Cardiac fibroblast (primary cell): ENCODE measurements around the gene SH2B3.

ENCODE experiments used
- DNase-seq, 2 donors: peaks; one replicate each; pipeline versions ENCODE4 v3.0.0 to v3.0.0-alpha.2; 2010; ENCODE audit warnings: low read depth in 2 of 2
- H3K4me3 ChIP-seq, 2 donors: replicated peaks in 1 of 2; 1 replicate in 1 of 2; 2 replicates in 1 of 2; pipeline ENCODE4 v1.5.1; 2011; ENCODE audit warnings: low read depth in 2 of 2, low read length in 2 of 2, mild to moderate bottlenecking in 2 of 2, moderate library complexity in 1 of 2
- TF ChIP-seq, protein P1 (sequence below): IDR thresholded peaks from one replicate; pipeline ENCODE4 v1.5.1; 2011; ENCODE audit warnings: low read depth, mild to moderate bottlenecking, low read length, inconsistent platforms

SH2B3 gene

GRCh38 chr12:111467092-111467856 lies 61.6 kb downstream of the SH2B3 start:
- TF ChIP-seq, protein P1, sequence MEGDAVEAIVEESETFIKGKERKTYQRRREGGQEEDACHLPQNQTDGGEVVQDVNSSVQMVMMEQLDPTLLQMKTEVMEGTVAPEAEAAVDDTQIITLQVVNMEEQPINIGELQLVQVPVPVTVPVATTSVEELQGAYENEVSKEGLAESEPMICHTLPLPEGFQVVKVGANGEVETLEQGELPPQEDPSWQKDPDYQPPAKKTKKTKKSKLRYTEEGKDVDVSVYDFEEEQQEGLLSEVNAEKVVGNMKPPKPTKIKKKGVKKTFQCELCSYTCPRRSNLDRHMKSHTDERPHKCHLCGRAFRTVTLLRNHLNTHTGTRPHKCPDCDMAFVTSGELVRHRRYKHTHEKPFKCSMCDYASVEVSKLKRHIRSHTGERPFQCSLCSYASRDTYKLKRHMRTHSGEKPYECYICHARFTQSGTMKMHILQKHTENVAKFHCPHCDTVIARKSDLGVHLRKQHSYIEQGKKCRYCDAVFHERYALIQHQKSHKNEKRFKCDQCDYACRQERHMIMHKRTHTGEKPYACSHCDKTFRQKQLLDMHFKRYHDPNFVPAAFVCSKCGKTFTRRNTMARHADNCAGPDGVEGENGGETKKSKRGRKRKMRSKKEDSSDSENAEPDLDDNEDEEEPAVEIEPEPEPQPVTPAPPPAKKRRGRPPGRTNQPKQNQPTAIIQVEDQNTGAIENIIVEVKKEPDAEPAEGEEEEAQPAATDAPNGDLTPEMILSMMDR = no peak
- no peak overlapping the region for H3K4me3 ChIP-seq

DNA sequence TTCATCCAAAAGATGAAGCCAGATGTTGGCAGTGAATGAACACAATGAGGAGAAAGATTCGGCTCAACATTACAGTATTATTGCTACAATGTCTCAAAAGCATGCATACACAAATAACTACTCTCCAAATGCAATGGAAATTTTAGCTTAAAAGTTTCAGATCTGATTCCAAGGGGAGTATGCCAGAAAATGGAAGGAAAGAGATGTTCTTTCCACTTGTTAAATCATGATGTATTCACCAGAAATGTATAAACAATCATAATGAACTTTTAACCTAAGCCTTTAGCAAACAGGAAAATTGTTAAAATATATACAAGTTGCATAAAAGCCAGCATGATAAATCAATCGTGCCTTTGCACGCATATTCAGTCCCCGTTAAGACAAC lies 62.1 kb downstream of the SH2B3 start:
- H3K4me3 ChIP-seq = no peak overlapping the region
- no peak for DNase-seq
- TF ChIP-seq, protein P1 = no peak

More at GRCh38 chr12:111467092-111467856, 61.6 kb downstream of the SH2B3 start:
- peak in 1 of 2 donors; percentile 60 for DNase-seq

- no peak overlapping the region for H3K4me3 ChIP-seq
- TF ChIP-seq, protein P1 = no peak
- DNase-seq = peak in 1 of 2 donors; percentile 50
Measured at GRCh38 chr12:111469401-111469800, 63.7 kb downstream of the SH2B3 start.

- no peak for DNase-seq
Measured at GRCh38 chr12:111471236-111471635, 65.5 kb downstream of the SH2B3 start.

DNA sequence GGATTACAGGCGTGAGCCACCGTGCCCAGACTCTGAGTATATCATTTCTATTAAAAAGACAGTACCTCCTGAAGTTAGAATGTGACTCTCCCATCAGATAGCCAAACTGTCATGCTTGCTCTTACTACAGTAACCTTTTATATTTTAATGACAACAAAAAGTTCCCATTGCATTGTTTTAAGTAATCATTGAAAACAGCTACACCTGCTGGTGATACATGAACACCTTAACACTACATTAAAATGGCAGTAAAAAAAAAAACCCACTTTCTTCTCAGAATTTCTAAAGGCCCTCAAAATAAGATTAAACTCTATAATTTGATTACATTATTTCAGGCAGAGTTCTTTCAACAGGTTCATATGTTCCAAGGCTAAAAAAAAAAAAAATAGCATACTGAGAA lies 76.7 kb downstream of the SH2B3 start:
- no peak overlapping the region for H3K4me3 ChIP-seq
- DNase-seq = no peak
- TF ChIP-seq, protein P1 = no peak

More at GRCh38 chr12:111471236-111471635, 65.5 kb downstream of the SH2B3 start:
- H3K4me3 ChIP-seq = no peak overlapping the region
- TF ChIP-seq, protein P1 = no peak

GRCh38 chr12:111488271-111488670 lies 82.5 kb downstream of the SH2B3 start:
- no peak overlapping the region for H3K4me3 ChIP-seq
- DNase-seq = peak; percentile 84 to 90
- TF ChIP-seq, protein P1 = no peak
